HG03025 (cell line): ENCODE results near the gene BCAP31.
"Not testable (repeated sequence)": the region's sequence is repeated elsewhere in the genome, so short reads cannot be mapped to it uniquely, and the experiment has no call there.

ENCODE experiments used
- ATAC-seq: cut with Tn5 transposase; IDR thresholded peaks from one replicate; pipeline ENCODE4 v1.9.1; 2021; ENCODE audit warnings: mild to moderate bottlenecking, moderate library complexity; ENCODE audit not compliant: unreplicated experiment, low FRiP score

The BCAP31 gene

DNA sequence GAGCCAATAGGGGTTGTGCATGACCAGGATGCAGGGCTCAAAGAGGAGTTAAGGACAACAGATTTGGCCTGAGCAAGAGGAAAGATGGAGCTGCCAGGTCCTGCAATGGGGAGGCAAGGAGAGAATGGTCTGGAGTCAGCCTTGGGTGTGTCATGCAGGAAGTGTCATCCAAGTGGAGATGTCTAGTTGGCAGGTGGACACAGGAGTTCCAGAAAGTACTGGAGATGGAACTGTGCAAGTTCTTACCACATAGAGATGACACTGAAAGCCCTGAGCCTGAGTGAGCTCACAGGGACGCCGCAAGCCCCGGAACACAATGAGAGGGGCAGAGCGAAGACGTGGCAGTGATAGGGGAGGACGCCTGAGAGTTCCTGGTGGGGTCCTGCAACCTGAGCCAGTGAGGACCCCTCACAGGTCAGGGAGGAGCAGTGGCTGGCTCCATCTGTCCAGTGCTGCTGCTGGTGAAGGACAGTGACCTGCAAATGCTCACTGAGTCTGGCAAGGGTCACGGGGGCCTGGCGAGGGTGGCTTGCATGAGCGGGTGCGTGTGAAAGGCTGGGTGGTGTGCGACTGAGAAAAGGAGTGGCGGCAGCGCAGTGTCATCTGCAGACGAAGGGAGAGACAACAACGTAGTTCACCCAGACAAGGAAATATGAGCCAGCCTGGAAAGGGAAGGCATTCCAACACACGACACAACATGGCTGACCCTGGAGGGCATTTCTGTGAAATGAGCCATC, 27.0 kb downstream of the BCAP31 start:
- ATAC-seq = not testable (repeated sequence)

DNA sequence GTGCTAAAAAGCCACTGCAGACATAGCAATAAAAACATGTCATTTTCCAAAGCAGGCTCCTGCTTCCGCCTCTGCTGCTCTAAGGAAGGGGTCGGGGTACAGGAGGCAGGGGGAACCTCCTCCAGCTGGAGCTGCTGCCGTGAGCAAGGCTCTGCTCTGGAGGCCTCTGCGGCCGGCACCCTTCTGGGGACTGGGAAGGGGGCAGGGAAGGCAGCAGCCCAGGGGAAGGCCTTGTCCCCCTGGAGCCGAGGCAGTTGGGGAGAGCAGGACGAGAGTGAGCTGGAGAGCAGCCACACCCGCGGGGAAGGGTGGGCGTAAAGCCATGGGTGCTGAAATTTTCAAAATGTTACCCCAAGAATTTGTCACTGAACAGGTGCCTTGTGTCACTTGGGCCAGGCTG, 27.6 kb downstream of the BCAP31 start:
- ATAC-seq = not testable (repeated sequence)

DNA sequence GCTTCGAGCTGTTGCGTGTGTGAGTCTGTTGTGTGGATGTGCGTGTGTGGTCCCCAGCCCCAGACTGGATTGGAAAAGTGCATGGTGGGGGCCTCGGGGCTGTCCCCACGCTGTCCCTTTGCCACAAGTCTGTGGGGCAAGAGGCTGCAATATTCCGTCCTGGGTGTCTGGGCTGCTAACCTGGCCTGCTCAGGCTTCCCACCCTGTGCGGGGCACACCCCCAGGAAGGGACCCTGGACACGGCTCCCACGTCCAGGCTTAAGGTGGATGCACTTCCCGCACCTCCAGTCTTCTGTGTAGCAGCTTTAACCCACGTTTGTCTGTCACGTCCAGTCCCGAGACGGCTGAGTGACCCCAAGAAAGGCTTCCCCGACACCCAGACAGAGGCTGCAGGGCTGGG, 28.1 kb downstream of the BCAP31 start:
- no peak for ATAC-seq

DNA sequence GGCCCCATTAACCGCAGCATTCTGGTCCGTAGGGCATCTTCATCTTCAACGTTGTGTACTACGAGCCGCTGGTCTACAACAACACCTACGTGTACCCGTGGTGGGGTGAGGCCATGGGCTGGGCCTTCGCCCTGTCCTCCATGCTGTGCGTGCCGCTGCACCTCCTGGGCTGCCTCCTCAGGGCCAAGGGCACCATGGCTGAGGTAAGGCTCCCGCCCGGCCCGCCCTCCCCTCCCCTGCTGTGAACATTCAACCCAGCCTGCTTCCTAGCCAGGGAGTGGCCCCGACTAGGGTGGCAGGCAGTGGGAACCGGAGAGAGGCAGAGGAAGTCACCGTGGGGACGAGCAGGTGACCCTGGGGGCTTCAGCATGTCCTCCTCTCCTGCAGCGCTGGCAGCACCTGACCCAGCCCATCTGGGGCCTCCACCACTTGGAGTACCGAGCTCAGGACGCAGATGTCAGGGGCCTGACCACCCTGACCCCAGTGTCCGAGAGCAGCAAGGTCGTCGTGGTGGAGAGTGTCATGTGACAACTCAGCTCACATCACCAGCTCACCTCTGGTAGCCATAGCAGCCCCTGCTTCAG, 29.4 kb downstream of the BCAP31 start:
- no peak for ATAC-seq

DNA sequence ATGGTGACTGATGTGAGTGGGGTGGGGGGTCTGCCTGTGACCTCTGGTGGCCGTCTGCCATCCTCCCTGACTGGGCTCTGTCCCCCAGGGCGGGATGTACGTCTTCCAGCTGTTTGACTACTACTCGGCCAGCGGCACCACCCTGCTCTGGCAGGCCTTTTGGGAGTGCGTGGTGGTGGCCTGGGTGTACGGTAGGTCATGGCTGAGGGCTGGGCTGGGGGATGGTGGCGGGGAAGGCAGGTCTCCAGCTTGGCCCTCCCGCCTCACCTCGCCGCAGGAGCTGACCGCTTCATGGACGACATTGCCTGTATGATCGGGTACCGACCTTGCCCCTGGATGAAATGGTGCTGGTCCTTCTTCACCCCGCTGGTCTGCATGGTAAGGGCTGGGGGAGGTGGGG, 29.9 kb downstream of the BCAP31 start:
- not testable (repeated sequence) for ATAC-seq

DNA sequence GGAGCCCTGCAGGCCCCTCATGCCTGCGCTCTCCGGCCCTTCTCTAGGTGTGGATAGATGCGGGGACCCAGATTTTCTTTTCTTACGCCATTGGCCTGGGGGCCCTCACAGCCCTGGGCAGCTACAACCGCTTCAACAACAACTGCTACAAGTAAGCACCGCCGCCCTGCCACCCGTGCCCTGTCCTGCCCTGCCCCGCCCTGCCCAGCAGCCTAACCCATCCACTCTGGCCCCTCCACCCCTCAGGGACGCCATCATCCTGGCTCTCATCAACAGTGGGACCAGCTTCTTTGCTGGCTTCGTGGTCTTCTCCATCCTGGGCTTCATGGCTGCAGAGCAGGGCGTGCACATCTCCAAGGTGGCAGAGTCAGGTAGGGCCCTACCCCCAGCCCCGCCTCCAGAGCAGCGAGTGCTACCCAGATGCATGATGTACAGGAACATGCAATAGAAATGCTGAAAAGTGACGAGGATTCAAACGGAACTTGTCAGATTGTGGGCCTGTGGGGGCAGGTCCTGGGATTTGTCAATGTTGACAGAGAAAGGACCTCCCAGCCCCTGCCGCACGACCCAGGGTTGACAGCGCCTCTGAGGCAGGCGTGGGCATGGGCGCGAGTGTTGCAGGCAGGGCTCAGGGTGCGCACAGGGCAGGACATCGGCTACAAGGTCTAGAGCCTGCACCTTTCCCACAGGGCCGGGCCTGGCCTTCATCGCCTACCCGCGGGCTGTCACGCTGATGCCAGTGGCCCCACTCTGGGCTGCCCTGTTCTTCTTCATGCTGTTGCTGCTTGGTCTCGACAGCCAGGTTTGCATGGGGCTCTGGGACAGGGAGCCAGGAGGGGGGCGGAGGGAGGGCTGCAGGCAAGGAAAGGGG, 30.7 kb downstream of the BCAP31 start:
- ATAC-seq = no peak

DNA sequence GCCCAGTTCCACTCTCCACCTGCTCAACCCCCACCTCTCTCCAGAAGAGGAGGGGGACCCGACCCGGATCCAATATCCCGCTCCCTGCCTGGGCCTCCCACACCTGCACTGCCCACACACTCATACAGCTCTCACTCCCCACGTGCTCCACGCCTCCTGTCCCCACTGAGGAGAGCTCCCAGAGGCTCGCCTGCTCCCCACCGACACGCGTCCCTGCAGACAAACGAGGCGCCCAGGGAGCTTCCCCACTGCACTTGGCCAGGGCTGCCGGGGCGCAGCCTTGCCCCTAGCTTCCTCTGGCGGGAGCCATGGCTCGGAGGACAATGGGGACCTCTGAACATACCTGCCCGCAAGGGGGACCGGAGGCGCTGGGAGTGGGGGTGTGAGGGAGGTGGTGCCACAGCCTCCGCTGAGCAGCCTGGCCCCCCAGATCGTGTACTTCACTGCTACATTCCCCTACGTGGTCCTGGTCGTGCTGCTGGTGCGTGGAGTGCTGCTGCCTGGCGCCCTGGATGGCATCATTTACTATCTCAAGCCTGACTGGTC, 31.5 kb downstream of the BCAP31 start:
- no peak for ATAC-seq

DNA sequence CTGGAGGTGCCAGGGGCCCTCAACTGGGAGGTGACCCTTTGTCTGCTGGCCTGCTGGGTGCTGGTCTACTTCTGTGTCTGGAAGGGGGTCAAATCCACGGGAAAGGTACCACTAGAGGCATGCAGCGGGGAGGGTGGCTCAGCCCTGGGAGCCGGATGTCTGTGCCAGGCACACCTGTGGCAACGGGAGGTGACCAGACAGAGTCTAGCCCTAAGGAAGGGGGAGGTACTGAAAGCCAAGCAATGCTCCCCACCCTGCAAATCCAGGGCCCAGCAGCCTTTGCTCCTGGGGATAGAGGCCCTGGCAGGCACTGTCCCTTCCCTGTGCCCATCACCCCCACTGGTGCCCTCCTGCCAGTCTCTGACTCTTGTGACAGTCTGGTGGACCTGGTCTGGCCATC, 32.2 kb downstream of the BCAP31 start:
- ATAC-seq = no peak

DNA sequence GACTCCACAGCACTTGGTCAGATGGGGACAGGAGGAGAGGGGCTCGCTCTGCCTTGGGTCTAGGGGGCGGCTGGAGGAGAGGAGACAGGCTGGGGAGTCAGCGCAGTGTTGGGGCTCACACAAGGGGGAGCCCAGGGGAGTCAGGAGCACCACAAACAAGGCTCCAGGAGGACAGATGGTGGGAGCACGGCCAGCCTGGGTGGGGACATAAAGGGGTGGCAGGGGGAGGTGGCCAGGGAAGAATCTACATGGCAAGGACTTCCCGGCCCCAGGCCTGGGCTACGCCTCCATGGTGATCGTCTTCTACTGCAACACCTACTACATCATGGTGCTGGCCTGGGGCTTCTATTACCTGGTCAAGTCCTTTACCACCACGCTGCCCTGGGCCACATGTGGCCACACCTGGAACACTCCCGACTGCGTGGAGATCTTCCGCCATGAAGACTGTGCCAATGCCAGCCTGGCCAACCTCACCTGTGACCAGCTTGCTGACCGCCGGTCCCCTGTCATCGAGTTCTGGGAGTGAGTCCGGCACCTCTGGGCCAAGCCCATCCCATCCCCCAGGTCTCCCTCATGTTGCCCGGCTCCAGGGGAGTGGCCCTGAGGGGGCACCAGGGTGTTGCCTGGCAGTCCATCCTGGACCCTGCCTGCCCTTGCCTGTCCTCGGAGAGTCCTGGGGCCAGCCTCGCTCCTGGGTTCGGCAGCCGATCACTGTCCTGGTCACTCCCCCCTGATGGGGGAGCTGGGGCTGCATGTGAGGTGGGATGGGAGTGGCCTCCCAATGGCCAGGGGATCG, 33.0 kb downstream of the BCAP31 start:
- not testable (repeated sequence) for ATAC-seq

DNA sequence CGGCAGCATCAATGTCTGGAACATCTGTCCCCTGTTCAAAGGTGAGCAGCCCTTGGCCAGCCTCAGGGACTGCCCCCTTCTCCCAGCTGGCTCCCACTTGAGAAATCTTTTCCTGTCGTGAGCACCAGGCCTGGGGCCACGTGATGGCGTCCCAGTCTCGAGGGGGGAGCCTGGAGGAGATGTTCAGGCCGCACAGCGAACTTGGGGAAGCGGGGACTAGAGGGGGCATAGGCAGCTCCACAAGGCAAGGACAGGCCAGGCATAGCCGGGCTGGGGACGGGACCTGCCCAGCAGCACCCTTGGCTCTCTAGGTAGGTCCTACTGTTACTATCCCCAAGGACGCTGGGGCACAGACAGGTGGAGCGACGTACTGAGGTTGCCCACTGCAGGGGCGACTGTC, 33.7 kb downstream of the BCAP31 start:
- no peak for ATAC-seq

DNA sequence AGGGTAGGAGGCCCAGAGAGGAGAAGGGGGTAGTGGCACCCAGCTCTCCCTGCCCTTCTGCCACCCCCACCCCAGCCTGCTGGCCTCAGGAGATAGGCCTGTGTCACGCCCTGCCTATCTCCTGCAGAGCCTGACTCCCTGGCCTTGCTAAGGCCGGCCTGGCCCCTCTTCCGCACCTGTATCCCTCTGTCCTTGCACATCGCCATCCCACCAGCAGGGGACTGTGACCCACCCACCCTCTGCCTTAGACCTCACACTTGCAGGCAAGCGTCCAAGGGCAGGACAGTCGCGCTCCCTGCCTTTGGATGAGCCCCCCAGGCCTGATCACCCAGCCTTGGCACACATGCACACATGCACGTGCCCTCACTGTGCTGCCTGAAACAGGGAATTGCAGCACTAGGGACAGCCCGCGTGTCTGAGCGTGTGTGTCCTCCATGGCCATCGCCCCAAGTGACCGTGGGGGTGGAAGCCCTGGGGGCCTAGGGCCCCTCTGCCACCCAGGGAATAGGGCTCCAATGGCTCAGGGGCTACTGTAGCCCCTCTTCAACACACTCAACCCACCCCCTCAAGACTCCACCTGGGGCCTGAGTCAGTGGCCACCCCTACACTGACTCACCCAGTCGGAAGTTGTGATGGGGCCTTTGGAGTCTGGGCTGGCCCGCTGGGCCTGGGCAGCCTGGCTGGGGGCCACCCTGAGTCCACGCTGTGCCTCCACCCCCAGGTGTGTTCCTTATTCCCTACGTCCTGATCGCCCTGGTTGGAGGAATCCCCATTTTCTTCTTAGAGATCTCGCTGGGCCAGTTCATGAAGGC, 34.3 kb downstream of the BCAP31 start:
- ATAC-seq = no peak

DNA sequence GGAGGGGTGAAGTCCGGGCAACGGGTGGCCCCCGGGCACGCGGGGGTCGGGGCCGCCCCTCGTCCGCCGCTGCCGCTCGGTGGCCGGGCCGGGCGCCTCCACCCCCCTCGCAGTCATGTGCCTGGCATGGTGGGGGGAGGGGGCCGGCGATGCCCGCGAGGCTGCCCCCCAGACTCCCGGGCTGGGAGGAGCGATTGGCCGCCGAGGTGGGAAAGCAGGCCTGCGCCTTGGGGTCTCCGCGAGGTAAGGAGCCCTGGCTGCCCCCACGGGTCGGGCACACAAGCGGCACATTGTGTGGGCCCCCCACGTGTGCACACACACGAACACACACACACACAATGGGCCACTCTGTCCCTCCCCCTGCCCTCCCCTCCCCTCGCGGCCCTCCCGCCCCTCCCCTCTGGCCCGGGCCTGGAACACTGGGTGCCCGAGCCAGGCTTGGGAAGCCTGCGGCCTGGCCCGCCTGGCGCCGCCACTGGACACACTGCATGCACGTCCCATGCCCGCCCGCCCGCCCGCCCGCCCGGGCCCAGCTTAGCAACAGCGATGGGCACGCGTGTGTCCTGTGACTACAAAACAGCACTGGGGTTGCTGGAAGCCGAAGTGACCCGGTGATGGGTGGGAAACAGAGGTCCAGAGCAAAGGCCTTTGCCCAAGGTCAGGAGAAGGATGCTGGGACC, 35.1 kb downstream of the BCAP31 start:
- no peak for ATAC-seq

DNA sequence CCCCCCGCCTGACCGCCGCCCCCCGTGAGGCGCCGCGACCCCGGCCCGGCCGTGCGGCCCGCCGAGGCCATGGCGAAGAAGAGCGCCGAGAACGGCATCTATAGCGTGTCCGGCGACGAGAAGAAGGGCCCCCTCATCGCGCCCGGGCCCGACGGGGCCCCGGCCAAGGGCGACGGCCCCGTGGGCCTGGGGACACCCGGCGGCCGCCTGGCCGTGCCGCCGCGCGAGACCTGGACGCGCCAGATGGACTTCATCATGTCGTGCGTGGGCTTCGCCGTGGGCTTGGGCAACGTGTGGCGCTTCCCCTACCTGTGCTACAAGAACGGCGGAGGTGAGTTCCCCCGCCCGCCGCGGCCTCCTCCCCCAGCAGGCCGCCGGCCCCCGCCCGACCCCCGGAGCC, 35.7 kb downstream of the BCAP31 start:
- no peak for ATAC-seq

DNA sequence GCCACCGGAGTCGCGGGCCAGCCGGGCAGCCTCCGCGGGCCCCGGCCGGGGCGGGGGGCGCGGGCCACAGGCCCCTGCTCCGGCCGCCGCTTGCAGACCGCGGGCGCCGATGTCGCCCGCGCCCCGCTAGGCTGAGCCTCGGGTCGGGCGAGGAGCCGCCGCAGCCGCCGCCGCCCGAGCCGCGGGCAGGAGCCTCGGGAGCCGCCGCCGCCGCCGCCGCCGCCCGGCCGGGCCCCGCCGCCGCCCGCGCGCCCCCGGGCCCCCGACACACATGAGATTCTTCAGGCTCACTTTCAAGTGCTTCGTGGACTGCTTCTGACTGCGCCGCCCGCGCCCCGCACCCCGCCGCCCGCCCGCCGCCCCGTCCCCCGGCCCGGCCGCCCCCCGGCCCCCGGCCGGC, 36.1 kb downstream of the BCAP31 start:
- ATAC-seq = no peak

DNA sequence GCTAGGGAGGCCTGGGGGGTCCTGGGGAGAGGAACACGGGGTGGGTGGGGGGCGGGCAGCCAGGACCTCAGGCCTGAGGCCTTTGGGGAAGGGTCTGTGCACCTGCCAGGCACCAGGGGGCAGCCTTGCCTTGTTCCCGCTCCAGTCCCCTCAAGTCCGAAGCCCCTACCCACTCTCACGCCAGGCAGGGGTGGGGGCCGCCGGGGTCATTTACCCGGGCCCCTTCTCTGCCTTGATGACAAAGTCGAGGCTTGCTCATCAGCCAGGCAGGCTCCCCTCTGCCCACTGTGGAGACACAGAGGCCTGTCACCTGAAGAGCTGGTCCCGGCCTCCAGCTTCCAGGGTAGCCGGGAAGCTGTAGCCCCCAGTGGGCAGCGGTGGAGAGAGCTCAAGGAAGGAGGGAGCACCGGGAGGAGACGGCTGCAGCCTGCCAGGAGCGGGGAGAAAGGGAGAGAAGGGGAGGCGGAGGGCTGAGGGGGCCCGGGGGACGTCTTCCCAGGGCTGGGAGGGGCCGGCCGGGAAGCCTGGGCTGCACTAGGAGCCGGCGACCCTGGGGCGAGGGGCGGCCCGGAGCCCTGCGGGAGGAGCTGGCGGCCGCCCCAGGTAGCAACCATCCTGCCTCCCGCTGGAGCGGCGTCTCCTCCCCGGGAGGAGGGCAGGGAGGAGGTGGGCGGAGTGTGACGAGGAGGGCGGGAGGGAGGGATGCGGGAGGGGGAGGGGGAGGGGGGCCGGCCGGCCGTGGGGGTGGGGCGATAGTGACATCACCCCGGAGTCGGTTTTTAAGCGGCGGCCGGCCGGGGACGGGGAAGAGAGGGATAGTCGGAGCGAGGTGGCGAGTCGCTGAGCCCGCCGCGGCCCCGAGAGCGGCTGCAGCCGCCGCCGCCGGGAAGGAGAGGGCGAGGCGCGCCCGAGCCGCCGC, 36.8 kb downstream of the BCAP31 start, which contains the start of gene SLC6A8:
SLC6A8 (plus strand) TSS at position 806 of the 919 bp plus-strand sequence. CDS start 649 bp downstream, outside the sequence.
- no peak for ATAC-seq

DNA sequence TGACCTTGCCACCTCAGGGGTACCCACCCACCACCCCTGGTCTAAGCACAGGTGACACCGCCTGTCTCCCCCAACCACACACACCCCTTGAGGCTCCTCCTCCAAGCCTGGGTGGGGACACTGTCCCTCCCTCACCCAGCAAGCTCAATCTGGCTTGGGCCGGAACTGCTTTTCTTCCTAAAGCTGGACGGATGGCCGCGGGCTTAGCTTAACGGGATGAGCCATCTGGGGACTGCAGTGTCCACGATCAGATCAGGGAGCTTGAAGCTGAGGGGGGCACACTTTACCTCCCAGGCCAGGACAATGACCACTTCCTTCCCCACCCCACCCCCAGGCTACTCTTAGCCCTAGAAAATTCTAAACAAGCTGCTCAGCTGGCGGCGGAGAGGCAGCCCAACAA, 37.5 kb downstream of the BCAP31 start:
- ATAC-seq = no peak

DNA sequence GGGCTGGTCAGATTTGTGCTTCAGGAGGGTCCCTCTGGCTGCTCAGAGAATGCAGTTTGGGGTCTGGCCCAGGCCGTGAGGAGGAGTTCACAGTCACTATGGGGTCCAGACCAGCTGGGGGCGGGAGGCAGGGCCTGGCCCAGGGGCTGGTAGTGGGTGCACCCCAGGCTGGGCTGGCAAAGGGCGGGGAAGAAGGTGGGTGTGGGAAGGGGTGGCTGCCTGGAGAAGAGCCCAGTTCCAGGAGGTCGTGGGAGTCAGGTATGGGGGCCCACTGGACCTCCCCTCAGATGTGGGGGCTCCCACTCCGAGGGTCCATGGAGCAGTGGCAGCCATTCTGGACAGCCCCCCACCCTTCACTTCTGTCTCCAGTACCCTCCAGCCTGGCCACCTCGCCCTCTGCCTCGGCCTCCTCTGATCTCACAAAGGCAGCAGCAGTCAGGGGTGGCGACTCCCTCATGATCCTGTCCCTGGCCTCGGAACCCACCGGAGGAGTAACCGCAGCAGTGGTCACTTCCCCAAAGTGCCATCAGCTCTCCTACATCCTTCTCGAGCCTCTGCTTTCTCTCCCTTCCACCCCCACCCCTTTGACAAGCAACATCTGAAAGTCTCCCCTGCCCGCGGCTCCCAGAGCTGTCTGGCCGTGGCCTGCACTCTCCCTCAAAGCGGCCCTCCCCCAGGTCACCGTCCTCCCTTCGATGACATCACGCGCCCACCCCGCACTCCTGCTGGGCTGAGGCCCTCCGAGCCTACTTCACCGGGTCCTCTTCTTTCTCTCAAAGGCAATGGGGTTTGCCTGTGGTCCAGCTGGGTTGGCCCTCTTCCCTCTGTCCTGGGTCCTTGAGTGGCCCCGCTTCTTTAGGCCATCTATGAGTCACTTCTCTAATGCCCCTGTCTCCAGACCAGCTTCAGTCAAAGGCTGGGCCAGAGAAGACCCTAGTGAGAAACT, 38.2 kb downstream of the BCAP31 start:
- ATAC-seq = no peak
